ENCODE data around the gene ALDH1A3. TPM values are rescaled to one million over a fixed set of nuclear protein-coding genes. Genes with fewer than 3 reads are reported as not detected.
A peak's percentile ranks its signal among the peaks of the same experiment; 100 is the strongest.
"Not testable (repeated sequence)": the region's sequence is repeated elsewhere in the genome, so short reads cannot be mapped to it uniquely, and the experiment has no call there.

Gene ALDH1A3
- polyA plus RNA-seq, 4 donors = 3.8 to 37.3 (median 11.4) TPM

DNA sequence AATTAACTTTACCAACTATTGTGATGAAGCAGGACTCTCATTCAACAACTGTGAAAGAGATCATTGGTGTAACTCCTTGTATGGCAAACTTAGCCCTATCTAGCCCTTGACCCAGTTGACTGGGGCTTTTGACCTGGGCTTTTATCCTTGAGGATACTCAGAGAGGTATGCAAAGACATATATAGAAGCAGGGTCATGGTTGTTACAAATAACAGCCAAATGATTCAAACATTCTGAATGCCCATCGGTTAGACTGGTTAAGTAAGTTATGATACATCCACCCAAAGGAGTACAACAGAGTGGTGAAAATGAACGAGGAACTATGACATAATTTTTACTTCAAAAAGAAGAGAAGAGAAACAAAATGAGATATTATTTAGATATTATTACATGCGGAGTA lies 38.2 kb upstream of the ALDH1A3 start:
- Histone ChIP-seq H3K27me3 (ENCODE audit: control insufficient read depth in 3 of 3, insufficient read depth in 3 of 3, low read length in 3 of 3) (no peaks in the 10 kb centered on the region), H3K36me3 (ENCODE audit: control insufficient read depth in 3 of 3, insufficient read depth in 2 of 3, low read depth in 1 of 3, low read length in 3 of 3) (no peaks in the 10 kb centered on the region), H3K9me3 (ENCODE audit: control insufficient read depth in 2 of 2, insufficient read depth in 1 of 2, low read depth in 1 of 2, low read length in 1 of 2) (no peaks in the 10 kb centered on the region), H3K4me1 (ENCODE audit: control insufficient read depth in 3 of 3, insufficient read depth in 2 of 3, low read depth in 1 of 3, low read length in 2 of 3) (no peaks in the 10 kb centered on the region), H3K4me3 (ENCODE audit: low read depth in 1 of 3, low read length in 3 of 3) (no peak overlapping the region), H3K27ac (ENCODE audit: low read depth in 1 of 3, low read length in 2 of 3) (no peak overlapping the region)
- WGBS, 3 donors = 89 to 92% (median 90%) methylated on average over 3 of the region's 3 CpGs
- FAIRE-seq (no peak), DNase-seq (no peak)

GRCh38 chr15:100842756-100843730 lies 36.6 kb upstream of the ALDH1A3 start:
- Histone ChIP-seq H3K36me3 (ENCODE audit: control insufficient read depth in 3 of 3, insufficient read depth in 2 of 3, low read depth in 1 of 3, low read length in 3 of 3) (no peaks in the 10 kb centered on the region), H3K9me3 (ENCODE audit: control insufficient read depth in 2 of 2, insufficient read depth in 1 of 2, low read depth in 1 of 2, low read length in 1 of 2) (no peaks in the 10 kb centered on the region), H3K27me3 (ENCODE audit: control insufficient read depth in 3 of 3, insufficient read depth in 3 of 3, low read length in 3 of 3) (no peaks in the 10 kb centered on the region), H3K4me1 (ENCODE audit: control insufficient read depth in 3 of 3, insufficient read depth in 2 of 3, low read depth in 1 of 3, low read length in 2 of 3) (no peaks in the 10 kb centered on the region), H3K4me3 (ENCODE audit: low read depth in 1 of 3, low read length in 3 of 3) (no peak overlapping the region), H3K27ac (ENCODE audit: low read depth in 1 of 3, low read length in 2 of 3) (no peak overlapping the region)
- DNase-seq (no peak), FAIRE-seq (no peak)
- whole genome bisulfite sequencing, 3 donors = 57 to 63% (median 59%) methylated on average over 14 of the region's 14 CpGs

DNA sequence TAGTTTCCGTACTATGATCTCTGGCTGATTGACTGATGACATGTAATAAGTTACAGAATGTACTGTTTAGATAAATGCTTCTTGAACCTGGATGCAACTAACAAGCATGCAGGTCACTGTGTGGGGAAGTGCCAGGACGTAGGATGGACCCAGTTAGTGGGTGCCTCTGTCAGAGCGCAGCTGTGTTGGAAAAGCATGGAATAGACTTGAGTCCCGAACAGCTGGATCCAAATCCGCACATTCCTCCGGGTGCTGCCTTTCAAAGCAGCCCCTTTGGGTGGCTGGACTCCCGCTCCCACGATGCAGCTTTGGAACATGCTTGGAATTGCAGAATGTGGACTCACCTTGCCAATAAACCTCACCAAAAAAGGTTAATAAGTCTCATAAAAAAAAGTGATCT lies 35.5 kb upstream of the ALDH1A3 start:
- Histone ChIP-seq H3K4me1 (ENCODE audit: control insufficient read depth in 3 of 3, insufficient read depth in 2 of 3, low read depth in 1 of 3, low read length in 2 of 3) (no peaks in the 10 kb centered on the region), H3K36me3 (ENCODE audit: control insufficient read depth in 3 of 3, insufficient read depth in 2 of 3, low read depth in 1 of 3, low read length in 3 of 3) (no peaks in the 10 kb centered on the region), H3K27me3 (ENCODE audit: control insufficient read depth in 3 of 3, insufficient read depth in 3 of 3, low read length in 3 of 3) (no peaks in the 10 kb centered on the region), H3K4me3 (ENCODE audit: low read depth in 1 of 3, low read length in 3 of 3) (no peak overlapping the region), H3K9me3 (ENCODE audit: control insufficient read depth in 2 of 2, insufficient read depth in 1 of 2, low read depth in 1 of 2, low read length in 1 of 2) (no peaks in the 10 kb centered on the region), H3K27ac (ENCODE audit: low read depth in 1 of 3, low read length in 2 of 3) (no peak overlapping the region)
- FAIRE-seq (no peak), DNase-seq (no peak)
- WGBS, 3 donors = 77 to 79% (median 79%) methylated on average over 8 of the region's 8 CpGs

GRCh38 chr15:100844778-100845177 lies 34.9 kb upstream of the ALDH1A3 start:
- WGBS, 3 donors = 85 to 90% (median 89%) methylated on average over 9 of the region's 9 CpGs
- FAIRE-seq = no peak

DNA sequence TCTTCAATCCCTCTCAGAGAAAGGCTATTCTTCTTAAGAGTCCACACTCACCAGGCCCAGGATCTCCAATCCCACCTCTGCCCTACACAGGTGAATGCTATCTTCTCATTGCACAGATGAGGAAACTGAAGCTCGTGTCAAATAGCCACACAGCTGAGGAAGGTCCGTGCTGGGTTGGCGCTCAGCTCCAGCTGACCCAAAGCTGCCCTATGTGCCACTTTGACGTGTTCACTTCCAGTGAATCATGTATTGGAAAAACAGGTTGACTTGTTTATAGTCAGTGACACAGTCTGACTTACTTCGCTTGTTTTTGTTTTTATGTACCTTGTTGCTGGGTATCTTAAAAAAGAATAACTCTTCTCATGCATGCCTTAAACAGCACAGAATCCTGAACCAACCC lies 32.4 kb upstream of the ALDH1A3 start:
- Histone ChIP-seq H3K9me3 (ENCODE audit: control insufficient read depth in 2 of 2, insufficient read depth in 1 of 2, low read depth in 1 of 2, low read length in 1 of 2) (no peaks in the 10 kb centered on the region), H3K4me1 (ENCODE audit: control insufficient read depth in 3 of 3, insufficient read depth in 2 of 3, low read depth in 1 of 3, low read length in 2 of 3) (no peaks in the 10 kb centered on the region), H3K27me3 (ENCODE audit: control insufficient read depth in 3 of 3, insufficient read depth in 3 of 3, low read length in 3 of 3) (peaks cover 0 to 9% (median 0%) of the 10 kb centered on the region in 3 donors), H3K4me3 (ENCODE audit: low read depth in 1 of 3, low read length in 3 of 3) (no peak overlapping the region), H3K36me3 (ENCODE audit: control insufficient read depth in 3 of 3, insufficient read depth in 2 of 3, low read depth in 1 of 3, low read length in 3 of 3) (no peaks in the 10 kb centered on the region), H3K27ac (ENCODE audit: low read depth in 1 of 3, low read length in 2 of 3) (no peak overlapping the region)
- FAIRE-seq (no peak), DNase-seq (no peak)
- WGBS, 3 donors = 87 to 90% (median 88%) methylated on average over 5 of the region's 5 CpGs

More at GRCh38 chr15:100844778-100845177, 34.9 kb upstream of the ALDH1A3 start:
- no peaks in the 10 kb centered on the region for H3K36me3 ChIP-seq (ENCODE audit: control insufficient read depth in 3 of 3, insufficient read depth in 2 of 3, low read depth in 1 of 3, low read length in 3 of 3)
- H3K4me1 ChIP-seq (ENCODE audit: control insufficient read depth in 3 of 3, insufficient read depth in 2 of 3, low read depth in 1 of 3, low read length in 2 of 3) = no peaks in the 10 kb centered on the region
- no peak for DNase-seq
- no peak overlapping the region for H3K27ac ChIP-seq (ENCODE audit: low read depth in 1 of 3, low read length in 2 of 3)
- no peaks in the 10 kb centered on the region for H3K9me3 ChIP-seq (ENCODE audit: control insufficient read depth in 2 of 2, insufficient read depth in 1 of 2, low read depth in 1 of 2, low read length in 1 of 2)
- H3K27me3 ChIP-seq (ENCODE audit: control insufficient read depth in 3 of 3, insufficient read depth in 3 of 3, low read length in 3 of 3) = peaks cover 0 to 6% (median 0%) of the 10 kb centered on the region in 3 donors
- no peak overlapping the region for H3K4me3 ChIP-seq (ENCODE audit: low read depth in 1 of 3, low read length in 3 of 3)

- H3K4me1 ChIP-seq (ENCODE audit: control insufficient read depth in 3 of 3, insufficient read depth in 2 of 3, low read depth in 1 of 3, low read length in 2 of 3) = no peaks in the 10 kb centered on the region
- no peaks in the 10 kb centered on the region for H3K9me3 ChIP-seq (ENCODE audit: control insufficient read depth in 2 of 2, insufficient read depth in 1 of 2, low read depth in 1 of 2, low read length in 1 of 2)
- peak overlapping the region in 2 of 3 donors; percentile 40 to 52 for H3K4me3 ChIP-seq (ENCODE audit: low read depth in 1 of 3, low read length in 3 of 3)
- FAIRE-seq = no peak
- WGBS, 3 donors = 8 to 15% (median 13%) methylated on average over 42 to 47 of the region's 47 CpGs
- no peak overlapping the region for H3K27ac ChIP-seq (ENCODE audit: low read depth in 1 of 3, low read length in 2 of 3)
- DNase-seq = peak; percentile 6 to 64
- peaks cover 0 to 9% (median 0%) of the 10 kb centered on the region in 3 donors for H3K27me3 ChIP-seq (ENCODE audit: control insufficient read depth in 3 of 3, insufficient read depth in 3 of 3, low read length in 3 of 3)
- H3K36me3 ChIP-seq (ENCODE audit: control insufficient read depth in 3 of 3, insufficient read depth in 2 of 3, low read depth in 1 of 3, low read length in 3 of 3) = no peaks in the 10 kb centered on the region
Measured at GRCh38 chr15:100849021-100849854, 30.4 kb upstream of the ALDH1A3 start.

DNA sequence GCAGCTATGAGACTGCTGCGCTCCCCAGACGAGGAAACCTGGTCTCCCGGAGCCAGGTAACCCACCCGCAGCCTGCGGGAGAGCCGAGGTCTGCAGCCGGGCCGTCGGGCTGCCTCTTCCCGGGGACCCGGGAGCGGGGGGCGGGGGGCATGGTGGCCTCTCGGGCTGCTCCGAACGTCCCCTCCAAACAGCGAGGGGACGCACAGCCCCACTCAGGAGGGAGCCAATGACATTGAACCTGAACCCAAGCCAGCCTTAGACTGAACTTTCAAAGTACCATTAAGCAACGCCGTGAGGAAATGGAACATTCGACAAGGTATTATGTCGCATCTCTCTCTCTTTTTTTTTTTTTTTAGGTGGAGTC lies 29.8 kb upstream of the ALDH1A3 start:
- peak overlapping the region in 2 of 3 donors; percentile 40 to 52 for H3K4me3 ChIP-seq (ENCODE audit: low read depth in 1 of 3, low read length in 3 of 3)
- H3K4me1 ChIP-seq (ENCODE audit: control insufficient read depth in 3 of 3, insufficient read depth in 2 of 3, low read depth in 1 of 3, low read length in 2 of 3) = no peaks in the 10 kb centered on the region
- H3K27me3 ChIP-seq (ENCODE audit: control insufficient read depth in 3 of 3, insufficient read depth in 3 of 3, low read length in 3 of 3) = peaks cover 0 to 9% (median 2%) of the 10 kb centered on the region in 3 donors
- FAIRE-seq = no peak
- H3K27ac ChIP-seq (ENCODE audit: low read depth in 1 of 3, low read length in 2 of 3) = no peak overlapping the region
- DNase-seq = no peak
- 7 to 12% (median 11%) methylated on average over 19 to 22 of the region's 22 CpGs for WGBS, 3 donors
- no peaks in the 10 kb centered on the region for H3K36me3 ChIP-seq (ENCODE audit: control insufficient read depth in 3 of 3, insufficient read depth in 2 of 3, low read depth in 1 of 3, low read length in 3 of 3)
- H3K9me3 ChIP-seq (ENCODE audit: control insufficient read depth in 2 of 2, insufficient read depth in 1 of 2, low read depth in 1 of 2, low read length in 1 of 2) = no peaks in the 10 kb centered on the region

DNA sequence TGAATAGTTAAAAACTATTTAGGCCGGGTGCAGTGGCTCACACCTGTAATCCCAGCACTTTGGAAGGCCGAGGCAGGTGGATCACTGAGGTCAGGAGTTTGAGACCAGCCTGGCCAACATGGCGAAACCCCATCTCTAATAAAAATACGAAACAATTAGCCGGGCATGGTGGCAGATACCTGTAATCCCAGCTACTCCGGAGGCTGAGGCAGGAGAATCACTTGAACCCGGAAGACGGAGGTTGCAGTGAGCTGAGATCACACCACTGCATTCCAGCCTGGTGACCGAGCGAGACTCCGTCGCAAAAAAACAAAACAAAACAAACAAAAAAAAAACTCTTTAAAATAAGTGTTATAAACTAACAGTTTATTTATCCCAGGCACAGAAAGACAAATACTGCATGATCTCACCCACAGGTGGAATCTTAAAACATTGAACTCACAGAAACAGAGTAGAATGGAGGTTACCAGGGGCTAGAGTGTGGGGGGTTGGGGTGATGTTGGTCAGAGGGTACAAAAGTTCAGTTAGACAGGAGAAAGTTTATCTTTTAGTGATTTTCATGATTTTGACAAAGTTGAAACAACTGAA lies 28.1 kb upstream of the ALDH1A3 start:
- H3K4me3 ChIP-seq (ENCODE audit: low read depth in 1 of 3, low read length in 3 of 3); DNase-seq; H3K27ac ChIP-seq (ENCODE audit: low read depth in 1 of 3, low read length in 2 of 3); H3K36me3 ChIP-seq (ENCODE audit: control insufficient read depth in 3 of 3, insufficient read depth in 2 of 3, low read depth in 1 of 3, low read length in 3 of 3); H3K4me1 ChIP-seq (ENCODE audit: control insufficient read depth in 3 of 3, insufficient read depth in 2 of 3, low read depth in 1 of 3, low read length in 2 of 3); H3K9me3 ChIP-seq (ENCODE audit: control insufficient read depth in 2 of 2, insufficient read depth in 1 of 2, low read depth in 1 of 2, low read length in 1 of 2); H3K27me3 ChIP-seq (ENCODE audit: control insufficient read depth in 3 of 3, insufficient read depth in 3 of 3, low read length in 3 of 3); FAIRE-seq: not testable (repeated sequence)
- 87 to 96% (median 88%) methylated on average over 12 of the region's 12 CpGs for WGBS, 3 donors

All from small intestine (tissue), 7 donors.